ENCODE results near the gene CDC14C.

CDC14C gene

DNA sequence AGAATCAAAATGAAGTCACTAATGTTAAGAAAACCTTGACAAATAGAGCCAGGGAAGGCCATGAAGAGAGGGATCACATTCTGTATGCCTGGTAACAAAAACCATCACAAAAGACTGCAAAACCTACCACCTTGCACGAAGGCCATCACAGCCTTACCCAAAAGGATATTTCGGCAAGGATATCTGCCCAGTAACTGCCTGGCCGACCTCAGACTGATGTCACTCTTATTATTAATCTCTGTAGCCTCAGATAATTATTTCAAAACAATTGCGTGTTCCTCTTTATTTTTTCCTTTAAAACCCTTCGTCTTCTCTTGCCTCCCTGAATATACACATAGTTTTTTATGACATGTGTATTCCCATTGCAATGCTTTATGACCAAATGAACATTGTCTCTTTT is 52.5 kb downstream of the CDC14C start:
- no peak for DNase-seq
